ENCODE measurements around the gene CARF.

DNA sequence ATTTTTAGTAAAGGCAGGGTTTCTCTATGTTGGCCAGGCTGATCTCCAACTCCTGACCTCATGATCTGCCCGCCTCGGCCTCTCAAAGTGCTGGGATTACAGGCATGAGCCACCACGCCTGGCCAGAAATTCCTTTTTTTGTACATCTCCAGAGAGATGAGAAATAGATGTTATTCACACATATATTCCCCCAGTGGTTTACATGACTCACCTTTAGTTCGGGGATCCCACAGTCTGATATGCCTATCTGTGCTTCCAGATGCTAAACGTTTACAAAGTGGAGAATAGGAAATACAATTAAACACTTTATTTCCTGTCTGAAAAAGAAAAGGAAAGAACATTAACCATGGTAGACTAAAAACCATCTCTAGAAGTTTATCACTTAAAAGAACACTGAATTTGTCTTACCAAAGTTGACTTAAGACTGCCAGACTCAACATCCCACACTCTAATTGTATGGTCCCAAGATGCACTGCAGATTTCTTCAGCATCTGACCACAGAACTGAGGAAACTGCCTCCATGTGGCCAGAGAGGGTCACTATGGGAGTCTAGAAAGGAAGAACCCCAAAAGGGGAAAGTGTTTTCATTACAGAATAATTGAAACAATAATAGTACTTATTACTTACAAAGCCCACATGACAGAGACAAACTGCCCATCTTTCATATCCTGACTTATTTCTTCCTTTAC is 27.9 kb upstream of the CARF start:
- TF ChIP-seq FOXA1 (IDR thresholded peaks at IDR 0.05), result no peak
- no peak for TF ChIP-seq ZBTB33 (IDR thresholded peaks at IDR 0.05)
- TF ChIP-seq EGR1 (IDR thresholded peaks at IDR 0.05; ENCODE audit: low read depth in 2 of 2), result no peak
- TF ChIP-seq, protein P1, sequence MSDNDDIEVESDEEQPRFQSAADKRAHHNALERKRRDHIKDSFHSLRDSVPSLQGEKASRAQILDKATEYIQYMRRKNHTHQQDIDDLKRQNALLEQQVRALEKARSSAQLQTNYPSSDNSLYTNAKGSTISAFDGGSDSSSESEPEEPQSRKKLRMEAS (IDR thresholded peaks at IDR 0.05), result no peak
- TF ChIP-seq ATF3 (IDR thresholded peaks at IDR 0.05), result no peak
